Right lobe of liver (tissue), 6 donors: ENCODE measurements around the gene KRTAP1-1. TPM values are rescaled to one million over a fixed set of nuclear protein-coding genes. Genes with fewer than 3 reads are reported as not detected.
A peak's percentile ranks its signal among the peaks of the same experiment; 100 is the strongest.
"Not testable (repeated sequence)": the region's sequence is repeated elsewhere in the genome, so short reads cannot be mapped to it uniquely, and the experiment has no call there.

Experiments used
- ATAC-seq, 4 donors: fragments of 200-7000 bp; cut with Tn5 transposase; one replicate each; pipeline ENCODE4 v1.9.1; 2020; ENCODE audit warnings: mild to moderate bottlenecking in 4 of 4, moderate library complexity in 4 of 4
- DNase-seq, 3 donors: peaks; one replicate each; pipeline ENCODE4 v3.0.0-alpha.2; 2020
- H3K27ac ChIP-seq, 3 donors: fragments of 200-600 bp; one replicate each; pipeline ENCODE4 v1.8.0; 2022
- H3K27me3 ChIP-seq, 2 donors: fragments of 200-600 bp; one replicate each; pipeline ENCODE4 v1.8.0; 2022
- H3K36me3 ChIP-seq, 4 donors: fragments of 200-600 bp; sonication (generic) in 1 of 4; one replicate each; pipeline versions ENCODE4 v1.5.1 to v1.8.0; 2017 to 2022; ENCODE audit warnings: control low read depth in 1 of 4
- H3K4me1 ChIP-seq, 4 donors: fragments of 200-600 bp; sonication (generic) in 1 of 4; one replicate each; pipeline versions ENCODE4 v1.5.1 to v1.8.0; 2017 to 2022; ENCODE audit warnings: control low read depth in 1 of 4
- H3K4me3 ChIP-seq, 3 donors: fragments of 200-600 bp; one replicate each; pipeline ENCODE4 v1.8.0; 2022
- H3K9me3 ChIP-seq, 4 donors: fragments of 200-600 bp; sonication (generic) in 1 of 4; one replicate each; pipeline versions ENCODE4 v1.5.1 to v1.8.0; 2017 to 2022; ENCODE audit warnings: control low read depth in 1 of 4
- POLR2A ChIP-seq: fragments of 450-650 bp; IDR thresholded peaks from one replicate; pipeline ENCODE4 v1.6.1; 2017; ENCODE audit warnings: antibody characterized with exemption, mild to moderate bottlenecking
- WGBS: methylation state at CpG from one replicate; pipeline ENCODE4 v1.1.6; 2018; ENCODE audit warnings: low coverage, low lambda C conversion rate; ENCODE audit not compliant: insufficient coverage; ENCODE audit errors: missing lambda C conversion rate; 5-methylcytosine and 5-hydroxymethylcytosine counted together
- intact Hi-C, 2 donors: fragments of 100-400 bp; cut with DNase I; formaldehyde crosslinking; loops; one replicate each; pipeline versions ENCODE4 v1.11.2 to v1.14.1; 2022
- total RNA-seq, 6 experiments: library from RNA; depleted of rRNA in 2 of 6; stranded (reverse); fragments of >200 nt in 2 of 6; fragmentation: NEBNext Ultra II Directional in 3 of 6; extraction: Animal tissue kit (Norgen Biotek cat#: 25700) in 3 of 6; gene quantifications; one replicate each; pipeline versions ENCODE4 v1.1.0 to v1.2.4, GENCODE V29; 2016 to 2023
- TF ChIP-seq, protein P1 (sequence below), 4 donors: fragments of 200-600 bp in 3 of 4; fragments of 450-650 bp in 1 of 4; IDR thresholded peaks; one replicate each; pipeline versions ENCODE4 v1.5.1 to v1.8.0; 2016 to 2022; ENCODE audit warnings: antibody characterized with exemption in 4 of 4, mild to moderate bottlenecking in 2 of 4
- donor health status: DM: no; HTN: yes; CAD: no.
- donor health status: DM: no; HTN: no; CAD: no.
- donor health status: DM: no; HTN: no; CAD: no.
- donor health status: DM: no; HTN: yes; CAD: no.
- donor health status: DM: no; HTN: yes; CAD: no.

Gene KRTAP1-1
- total RNA-seq, 6 experiments from 2014 or later = not detected

DNA sequence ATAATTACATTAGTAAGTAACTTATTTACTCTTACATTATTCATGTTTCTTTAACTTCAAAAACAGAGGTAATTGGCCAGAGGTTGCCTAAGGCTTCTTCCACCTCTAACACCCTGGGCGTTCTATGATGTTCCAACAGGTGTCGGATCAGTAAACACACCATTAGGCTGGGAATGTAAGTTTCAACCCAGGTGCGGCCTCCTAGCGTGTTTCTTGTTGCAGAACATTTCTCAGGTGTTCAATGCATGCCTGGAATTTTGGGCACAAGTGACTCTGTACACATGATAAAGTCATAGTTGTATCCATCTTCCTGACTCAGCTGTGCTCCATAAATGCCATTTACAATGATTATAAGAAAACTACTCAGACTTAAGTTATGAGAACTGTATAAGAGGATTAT, 12.8 kb upstream of the KRTAP1-1 start:
- 87% methylated on average over 4 of the region's 4 CpGs for WGBS

DNA sequence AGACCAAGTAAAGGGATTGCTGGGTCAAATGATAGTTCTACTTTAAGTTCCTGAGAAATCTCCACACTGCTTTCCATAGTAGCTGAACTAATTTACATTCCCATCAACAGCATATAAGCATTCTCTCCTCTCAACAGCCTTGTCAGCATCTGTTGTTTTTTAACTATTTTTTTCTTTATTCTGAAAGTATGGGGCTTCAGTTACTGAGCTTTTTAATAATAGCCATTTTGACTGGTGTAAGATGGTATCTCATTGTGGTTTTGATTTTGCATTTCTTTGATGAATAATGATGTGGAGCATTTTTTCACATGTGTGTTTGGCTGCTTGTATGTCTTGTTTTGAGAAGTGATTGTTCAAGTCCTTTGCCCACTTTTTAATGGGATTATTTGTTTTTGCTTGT, 11.3 kb upstream of the KRTAP1-1 start:
- intact Hi-C loops = no loop called here
- Histone ChIP-seq H3K27ac (no peak overlapping the region), H3K4me1 (no peaks in the 10 kb centered on the region), H3K4me3 (no peak overlapping the region), H3K36me3 (no peaks in the 10 kb centered on the region), H3K9me3 (no peaks in the 10 kb centered on the region), H3K27me3 (no peaks in the 10 kb centered on the region)
- ATAC-seq = no peak
- TF ChIP-seq, protein P1, sequence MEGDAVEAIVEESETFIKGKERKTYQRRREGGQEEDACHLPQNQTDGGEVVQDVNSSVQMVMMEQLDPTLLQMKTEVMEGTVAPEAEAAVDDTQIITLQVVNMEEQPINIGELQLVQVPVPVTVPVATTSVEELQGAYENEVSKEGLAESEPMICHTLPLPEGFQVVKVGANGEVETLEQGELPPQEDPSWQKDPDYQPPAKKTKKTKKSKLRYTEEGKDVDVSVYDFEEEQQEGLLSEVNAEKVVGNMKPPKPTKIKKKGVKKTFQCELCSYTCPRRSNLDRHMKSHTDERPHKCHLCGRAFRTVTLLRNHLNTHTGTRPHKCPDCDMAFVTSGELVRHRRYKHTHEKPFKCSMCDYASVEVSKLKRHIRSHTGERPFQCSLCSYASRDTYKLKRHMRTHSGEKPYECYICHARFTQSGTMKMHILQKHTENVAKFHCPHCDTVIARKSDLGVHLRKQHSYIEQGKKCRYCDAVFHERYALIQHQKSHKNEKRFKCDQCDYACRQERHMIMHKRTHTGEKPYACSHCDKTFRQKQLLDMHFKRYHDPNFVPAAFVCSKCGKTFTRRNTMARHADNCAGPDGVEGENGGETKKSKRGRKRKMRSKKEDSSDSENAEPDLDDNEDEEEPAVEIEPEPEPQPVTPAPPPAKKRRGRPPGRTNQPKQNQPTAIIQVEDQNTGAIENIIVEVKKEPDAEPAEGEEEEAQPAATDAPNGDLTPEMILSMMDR (IDR thresholded peaks at IDR 0.05) = no peak
- no peak for TF ChIP-seq POLR2A
- DNase-seq = no peak

More for the DNA sequence above, 12.8 kb upstream of the KRTAP1-1 start:
- H3K36me3 ChIP-seq = no peaks in the 10 kb centered on the region
- H3K27ac ChIP-seq = no peak overlapping the region
- H3K9me3 ChIP-seq = no peaks in the 10 kb centered on the region
- no peaks in the 10 kb centered on the region for H3K27me3 ChIP-seq
- no peaks in the 10 kb centered on the region for H3K4me1 ChIP-seq
- TF ChIP-seq, protein P1 (IDR thresholded peaks at IDR 0.05) = no peak
- no peak for TF ChIP-seq POLR2A
- no peak overlapping the region for H3K4me3 ChIP-seq
- intact Hi-C loops = no loop called here
- DNase-seq (no peak), ATAC-seq (no peak)

DNA sequence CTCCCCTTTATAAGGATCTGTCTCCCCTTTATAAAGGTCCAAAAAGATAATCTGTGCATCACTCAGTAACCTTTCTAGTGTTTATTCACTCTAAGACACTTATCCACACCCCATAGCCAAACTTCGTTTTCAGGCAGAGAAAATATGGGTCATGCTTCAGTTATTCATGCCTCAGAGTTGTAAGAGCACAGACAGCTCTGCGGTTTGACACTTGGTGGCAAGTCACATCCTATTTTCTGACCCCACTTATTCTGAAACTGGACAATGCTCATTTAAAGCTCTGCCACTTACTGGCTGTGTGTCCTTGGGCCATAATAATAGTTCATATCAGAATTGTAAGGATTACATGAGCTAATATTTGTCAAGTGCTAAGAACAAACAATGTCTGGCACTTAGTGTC, 7.9 kb upstream of the KRTAP1-1 start:
- Histone ChIP-seq H3K4me3 (no peak overlapping the region), H3K36me3 (no peaks in the 10 kb centered on the region), H3K4me1 (no peaks in the 10 kb centered on the region), H3K9me3 (no peaks in the 10 kb centered on the region), H3K27me3 (no peaks in the 10 kb centered on the region), H3K27ac (no peak overlapping the region)
- TF ChIP-seq POLR2A = no peak
- TF ChIP-seq, protein P1 (IDR thresholded peaks at IDR 0.05) = no peak
- DNase-seq (no peak), ATAC-seq (no peak)
- 37% methylated on average over 2 of the region's 2 CpGs for WGBS
- intact Hi-C loops = no loop called here

DNA sequence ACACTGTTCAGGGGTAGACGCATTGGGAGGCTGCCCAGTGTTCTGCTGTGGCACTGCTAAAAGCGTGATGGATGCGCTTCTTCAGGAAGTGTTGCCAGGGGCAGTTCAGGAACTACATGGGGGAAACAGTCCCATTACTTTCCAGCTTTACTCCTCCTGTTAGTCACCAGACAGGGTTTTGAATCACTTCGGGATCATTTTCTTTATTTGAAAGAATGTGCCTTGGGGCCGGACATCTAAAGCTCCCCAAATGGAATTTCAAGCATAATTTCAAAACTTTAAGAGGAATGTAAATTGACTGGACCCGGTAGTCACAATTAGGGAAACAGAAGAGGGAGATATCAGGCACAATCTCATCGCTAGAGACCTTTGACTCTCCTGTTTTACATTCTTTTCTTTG, 7.2 kb upstream of the KRTAP1-1 start:
- 51% methylated on average over 7 of the region's 7 CpGs for WGBS
- intact Hi-C loops = no loop called here
- Histone ChIP-seq H3K27me3 (no peaks in the 10 kb centered on the region), H3K4me1 (no peaks in the 10 kb centered on the region), H3K9me3 (no peaks in the 10 kb centered on the region), H3K4me3 (no peak overlapping the region), H3K36me3 (no peaks in the 10 kb centered on the region), H3K27ac (no peak overlapping the region)
- DNase-seq (no peak), ATAC-seq (no peak)
- TF ChIP-seq, protein P1 (IDR thresholded peaks at IDR 0.05) = no peak
- TF ChIP-seq POLR2A = no peak

DNA sequence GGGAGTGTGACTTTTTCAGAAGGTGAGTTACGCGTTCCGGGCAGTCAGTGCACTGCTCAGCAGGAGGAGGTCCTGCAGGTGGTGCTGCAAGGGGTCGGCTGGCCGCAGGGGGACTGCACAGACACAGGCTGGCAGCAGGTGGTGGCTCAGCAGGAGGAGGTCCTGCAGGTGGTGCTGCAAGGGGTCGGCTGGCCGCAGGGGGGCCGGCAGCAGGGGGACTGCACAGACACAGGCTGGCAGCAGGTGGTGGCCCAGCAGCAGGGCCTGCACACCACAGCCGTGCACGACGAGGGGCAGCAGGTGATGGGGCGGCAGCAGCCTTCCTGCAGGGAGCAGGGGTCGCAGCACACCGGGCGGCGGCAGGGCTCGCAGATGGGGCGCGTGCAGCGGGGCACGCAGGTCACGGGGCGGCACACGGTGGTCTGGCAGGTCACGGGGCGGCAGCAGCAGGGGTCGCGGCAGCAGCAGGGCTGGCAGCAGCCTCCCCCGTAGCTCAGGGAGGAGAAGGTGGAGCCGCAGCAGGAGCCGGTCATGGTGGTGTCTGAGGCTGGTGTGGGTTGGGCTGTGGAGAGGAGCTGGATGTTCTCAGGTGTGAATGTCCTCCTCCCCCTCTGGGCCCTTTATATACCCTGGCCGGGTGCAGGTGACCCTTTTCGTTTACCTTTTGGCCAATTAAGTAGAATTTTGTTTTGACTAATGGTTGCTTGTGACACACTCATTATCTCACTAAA, 5.7 kb upstream of the KRTAP1-1 start, which contains the start of gene KRTAP2-1:
Gene KRTAP2-1, minus strand, starts transcription at position 582 of the 731 bp plus-strand sequence. Its CDS starts 49 bp downstream, at position 533.
- H3K4me1 ChIP-seq, intact Hi-C loops, H3K27ac ChIP-seq, H3K9me3 ChIP-seq, DNase-seq, H3K36me3 ChIP-seq, H3K4me3 ChIP-seq, H3K27me3 ChIP-seq: not testable (repeated sequence)
- peak in 1 of 4 donors; percentile 23 for ATAC-seq
- WGBS = 22% methylated on average over 5 of the region's 33 CpGs
